Skeletal muscle tissue (tissue), 4 donors: ENCODE results near the gene SIX2. TPM values are rescaled to one million over a fixed set of nuclear protein-coding genes. Genes with fewer than 3 reads are reported as not detected.
"Not testable (repeated sequence)": the region's sequence is repeated elsewhere in the genome, so short reads cannot be mapped to it uniquely, and the experiment has no call there.

Experiments
- H3K27ac ChIP-seq: one replicate; pipeline ENCODE4 v1.7.0; 2013; ENCODE audit warnings: mild to moderate bottlenecking, low read depth, low read length, inconsistent platforms
- H3K27me3 ChIP-seq, 3 donors: one replicate each; pipeline ENCODE4 v1.7.0; 2013; ENCODE audit warnings: low read length in 3 of 3; ENCODE audit not compliant: control insufficient read depth in 3 of 3, insufficient read depth in 3 of 3
- H3K36me3 ChIP-seq, 3 donors: one replicate each; pipeline ENCODE4 v1.7.0; 2013; ENCODE audit warnings: low read length in 3 of 3; ENCODE audit not compliant: control insufficient read depth in 3 of 3, insufficient read depth in 3 of 3
- H3K4me1 ChIP-seq, 3 donors: one replicate each; pipeline ENCODE4 v1.7.0; 2013; ENCODE audit warnings: low read length in 3 of 3, mild to moderate bottlenecking in 3 of 3; ENCODE audit not compliant: control insufficient read depth in 3 of 3, insufficient read depth in 3 of 3
- H3K4me3 ChIP-seq, 3 donors: one replicate each; pipeline ENCODE4 v1.7.0; 2013; ENCODE audit warnings: low read length in 3 of 3
- H3K9ac ChIP-seq, 3 donors: one replicate each; pipeline ENCODE4 v1.7.0; 2013; ENCODE audit warnings: low read length in 3 of 3, mild to moderate bottlenecking in 3 of 3, moderate library complexity in 2 of 3, low read depth in 1 of 3
- H3K9me3 ChIP-seq, 3 donors: one replicate each; pipeline ENCODE4 v1.7.0; 2013; ENCODE audit warnings: low read length in 3 of 3; ENCODE audit not compliant: control insufficient read depth in 3 of 3
- total RNA-seq: library from RNA; depleted of rRNA; stranded (reverse); fragments of >200 nt; gene quantifications from one replicate; pipeline ENCODE4 v1.2.3, GENCODE V29; 2014
- donor health status: Osteomylitis.

The SIX2 gene
- total RNA-seq, 1 donor from 2014 or later, result 4.2 TPM

GRCh38 chr2:45042401-45042800 lies 33.1 kb upstream of the SIX2 start:
- no peak overlapping the region for H3K27ac ChIP-seq
- peaks cover 0 to 5% (median 0%) of the 10 kb centered on the region in 3 donors for H3K27me3 ChIP-seq
- H3K9me3 ChIP-seq, result no peaks in the 10 kb centered on the region
- H3K4me3 ChIP-seq, result no peak overlapping the region
- H3K4me1 ChIP-seq, result no peaks in the 10 kb centered on the region
- no peak overlapping the region for H3K9ac ChIP-seq
- no peaks in the 10 kb centered on the region for H3K36me3 ChIP-seq

DNA sequence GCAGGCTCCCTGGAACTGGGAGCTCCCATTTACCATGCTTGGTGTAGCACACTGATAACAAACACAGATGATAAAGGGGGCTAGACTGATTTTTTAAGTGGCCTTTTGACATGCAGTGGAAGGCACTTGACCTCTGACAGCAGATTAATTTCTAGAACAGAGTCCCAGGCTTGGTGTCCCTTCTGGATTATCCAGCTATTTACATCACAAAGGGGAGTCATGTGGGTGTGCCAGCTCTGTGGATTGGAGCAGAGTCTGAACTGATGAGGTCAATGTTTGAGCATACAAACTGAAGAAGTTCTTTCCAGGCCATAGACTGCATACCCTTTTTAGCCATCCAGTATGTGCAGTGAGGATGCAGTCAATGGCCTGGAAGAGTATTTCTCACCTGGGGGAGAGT lies 31.5 kb upstream of the SIX2 start:
- no peak overlapping the region for H3K4me3 ChIP-seq
- H3K36me3 ChIP-seq, result no peaks in the 10 kb centered on the region
- no peaks in the 10 kb centered on the region for H3K4me1 ChIP-seq
- peaks cover 0 to 5% (median 0%) of the 10 kb centered on the region in 3 donors for H3K27me3 ChIP-seq
- H3K27ac ChIP-seq, result no peak overlapping the region
- no peak overlapping the region for H3K9ac ChIP-seq
- no peaks in the 10 kb centered on the region for H3K9me3 ChIP-seq

DNA sequence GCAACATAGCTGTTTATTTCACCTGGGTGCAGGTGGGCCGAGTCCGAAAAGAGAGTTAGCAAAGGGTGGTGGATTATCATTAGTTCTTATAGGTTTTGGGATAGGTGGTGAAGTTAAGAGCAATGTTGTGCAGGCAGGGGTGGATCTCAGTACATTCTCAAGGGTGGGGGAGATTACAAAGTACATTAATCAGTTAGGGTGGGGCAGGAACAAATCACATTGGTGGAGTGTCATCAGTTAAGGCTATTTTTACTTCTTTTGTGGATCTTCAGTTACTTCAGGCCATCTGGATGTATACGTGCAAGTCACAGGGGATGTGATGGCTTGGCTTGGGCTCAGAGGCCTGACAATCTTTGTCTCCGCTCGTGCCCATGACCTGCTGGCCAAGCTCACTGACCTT lies 30.6 kb upstream of the SIX2 start:
- H3K36me3 ChIP-seq, H3K27me3 ChIP-seq, H3K27ac ChIP-seq, H3K4me1 ChIP-seq, H3K9ac ChIP-seq, H3K4me3 ChIP-seq, H3K9me3 ChIP-seq: not testable (repeated sequence)

DNA sequence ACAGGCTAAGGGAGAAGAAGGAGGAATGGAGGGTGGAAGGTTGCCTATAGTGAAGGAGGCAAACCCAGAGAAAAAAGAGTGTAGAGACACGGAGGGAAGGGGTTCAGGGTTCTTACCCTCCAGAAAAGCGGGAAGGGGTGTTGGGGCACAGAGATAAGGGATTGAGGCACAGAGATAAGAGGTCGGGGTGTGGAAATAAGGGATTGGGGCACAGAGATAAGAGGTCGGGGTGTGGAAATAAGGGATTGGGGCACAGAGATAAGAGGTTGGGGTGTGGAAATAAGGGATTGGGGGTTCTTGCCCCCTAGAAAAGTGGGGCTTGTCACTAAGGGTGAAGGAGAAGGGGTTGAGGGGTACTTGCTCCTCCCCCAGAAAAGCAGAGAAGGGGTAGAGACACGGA lies 29.6 kb upstream of the SIX2 start:
- H3K27ac ChIP-seq, H3K9ac ChIP-seq, H3K36me3 ChIP-seq, H3K9me3 ChIP-seq, H3K27me3 ChIP-seq, H3K4me1 ChIP-seq, H3K4me3 ChIP-seq: not testable (repeated sequence)

- no peaks in the 10 kb centered on the region for H3K4me1 ChIP-seq
- H3K27ac ChIP-seq, result no peak overlapping the region
- no peaks in the 10 kb centered on the region for H3K36me3 ChIP-seq
- H3K9me3 ChIP-seq, result no peaks in the 10 kb centered on the region
- no peak overlapping the region for H3K4me3 ChIP-seq
- no peak overlapping the region for H3K9ac ChIP-seq
- H3K27me3 ChIP-seq, result no peaks in the 10 kb centered on the region
Measured at GRCh38 chr2:45033302-45033701, 24.1 kb upstream of the SIX2 start.

- Histone ChIP-seq H3K27me3 (no peaks in the 10 kb centered on the region), H3K4me3 (no peak overlapping the region), H3K9ac (no peak overlapping the region), H3K27ac (no peak overlapping the region), H3K4me1 (no peaks in the 10 kb centered on the region), H3K36me3 (no peaks in the 10 kb centered on the region), H3K9me3 (no peaks in the 10 kb centered on the region)
Measured at GRCh38 chr2:45031028-45031427, 21.8 kb upstream of the SIX2 start.

DNA sequence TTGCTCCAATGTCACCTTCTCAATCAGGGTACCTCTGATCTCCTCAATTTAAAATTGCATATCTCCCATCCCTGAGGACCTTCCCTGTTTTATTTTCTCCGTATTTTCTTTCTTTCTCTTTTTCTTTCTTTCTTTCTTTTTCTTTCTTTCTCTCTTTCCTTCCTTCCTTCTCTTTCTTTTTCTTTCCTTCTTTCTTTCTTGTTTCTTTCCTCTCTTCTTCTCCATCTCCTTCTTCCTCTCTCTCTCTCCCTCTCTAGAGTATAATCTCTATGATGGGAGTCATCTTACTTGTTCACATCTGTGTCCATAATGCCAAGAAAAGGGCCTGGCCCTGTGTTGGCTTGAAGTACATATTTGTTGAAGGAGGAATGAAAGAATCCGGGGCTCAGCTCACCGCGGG lies 21.3 kb upstream of the SIX2 start:
- H3K36me3 ChIP-seq, result no peaks in the 10 kb centered on the region
- H3K4me1 ChIP-seq, result no peaks in the 10 kb centered on the region
- H3K9ac ChIP-seq, result no peak overlapping the region
- H3K27ac ChIP-seq, result no peak overlapping the region
- H3K4me3 ChIP-seq, result no peak overlapping the region
- H3K9me3 ChIP-seq, result no peaks in the 10 kb centered on the region
- no peaks in the 10 kb centered on the region for H3K27me3 ChIP-seq

DNA sequence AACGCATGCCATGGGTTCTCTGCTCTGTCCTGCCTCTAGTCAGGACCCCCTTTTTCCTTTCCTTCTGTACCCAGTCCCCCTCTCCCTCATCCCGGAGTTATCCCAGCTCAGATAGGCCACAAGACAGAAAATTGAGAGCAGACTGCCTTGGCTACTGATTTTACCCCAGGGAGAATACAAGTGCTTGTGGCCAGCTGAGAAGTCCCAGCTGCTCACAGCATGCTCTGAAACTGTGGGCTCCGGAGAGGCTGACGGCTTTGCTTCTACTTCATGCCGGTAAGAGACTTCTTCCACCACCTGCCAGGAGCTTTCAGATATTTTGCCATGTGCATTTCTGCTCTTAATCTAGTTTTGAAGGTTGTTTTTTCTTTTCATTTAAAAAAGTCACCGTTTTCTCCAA lies 20.0 kb upstream of the SIX2 start:
- H3K36me3 ChIP-seq, result no peaks in the 10 kb centered on the region
- H3K4me1 ChIP-seq, result peaks cover 0 to 4% (median 3%) of the 10 kb centered on the region in 3 donors
- H3K27ac ChIP-seq, result no peak overlapping the region
- H3K9ac ChIP-seq, result no peak overlapping the region
- H3K4me3 ChIP-seq, result no peak overlapping the region
- no peaks in the 10 kb centered on the region for H3K9me3 ChIP-seq
- no peaks in the 10 kb centered on the region for H3K27me3 ChIP-seq

DNA sequence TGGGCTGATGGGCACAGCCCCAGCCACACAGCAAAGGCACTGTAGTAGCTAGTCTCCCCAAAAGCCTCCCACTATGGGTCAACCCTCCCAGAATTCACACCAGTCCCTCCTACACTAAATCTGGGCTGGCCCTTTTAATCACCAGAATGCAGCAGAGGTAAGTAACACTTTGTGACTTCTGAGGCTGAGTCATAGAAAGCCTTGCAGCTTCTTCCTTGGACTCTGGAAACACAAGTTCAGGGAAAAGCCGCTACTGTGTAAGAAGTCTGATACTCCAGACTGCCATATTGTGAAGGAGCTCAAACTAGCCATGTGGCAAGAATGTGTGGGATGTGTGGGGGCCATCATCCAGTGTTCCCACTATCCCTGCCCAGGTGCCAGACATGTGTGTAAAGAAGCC lies 19.0 kb upstream of the SIX2 start:
- peaks cover 0 to 4% (median 3%) of the 10 kb centered on the region in 3 donors for H3K4me1 ChIP-seq
- H3K27me3 ChIP-seq, result no peaks in the 10 kb centered on the region
- no peaks in the 10 kb centered on the region for H3K36me3 ChIP-seq
- H3K9ac ChIP-seq, result no peak overlapping the region
- H3K4me3 ChIP-seq, result no peak overlapping the region
- H3K9me3 ChIP-seq, result no peaks in the 10 kb centered on the region
- no peak overlapping the region for H3K27ac ChIP-seq

DNA sequence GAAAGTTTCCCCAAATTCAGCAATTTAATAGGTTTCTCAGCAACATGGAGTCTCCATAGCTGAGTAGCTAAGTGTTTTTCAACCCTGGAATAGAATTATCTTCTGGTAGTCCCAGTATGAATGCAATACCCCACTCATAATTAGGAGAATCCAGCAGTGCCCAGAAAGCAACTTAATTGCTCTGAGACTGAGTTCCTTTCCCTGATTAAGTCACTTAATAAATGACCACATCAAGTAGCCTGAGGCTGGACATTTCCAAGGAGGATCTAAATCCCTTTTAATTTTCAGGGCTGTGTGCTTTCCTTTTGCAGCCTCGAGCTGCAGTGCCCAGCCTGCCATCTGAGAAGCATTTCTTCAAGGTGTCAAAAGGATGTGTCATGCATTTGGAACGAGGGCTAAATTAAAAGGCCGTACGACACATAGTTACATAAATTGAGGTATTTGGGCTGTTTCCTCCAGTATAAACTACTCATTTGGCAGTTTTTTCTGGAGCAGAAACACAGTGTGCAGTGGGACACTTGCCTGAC lies 17.7 kb upstream of the SIX2 start:
- H3K27me3 ChIP-seq, result no peaks in the 10 kb centered on the region
- no peaks in the 10 kb centered on the region for H3K36me3 ChIP-seq
- H3K4me1 ChIP-seq, result peaks cover 0 to 4% (median 3%) of the 10 kb centered on the region in 3 donors
- H3K4me3 ChIP-seq, result no peak overlapping the region
- no peaks in the 10 kb centered on the region for H3K9me3 ChIP-seq
- no peak overlapping the region for H3K9ac ChIP-seq
- H3K27ac ChIP-seq, result no peak overlapping the region
